HFFc6 (cell line): ENCODE results near the gene TMEM38A. TPM values are rescaled to one million over a fixed set of nuclear protein-coding genes. Genes with fewer than 3 reads are reported as not detected.

ENCODE experiments used
- DNase-seq: peaks from one replicate; pipeline ENCODE4 v3.0.0-alpha.2; 2018
- H3K27ac Mint-ChIP-seq: 2 replicates; pipeline ENCODE4 v1.8.0; 2020; ENCODE audit warnings: mild to moderate bottlenecking, mixed read lengths
- H3K27me3 Mint-ChIP-seq: 2 replicates; pipeline ENCODE4 v1.8.0; 2021; ENCODE audit warnings: mild to moderate bottlenecking, moderate library complexity, mixed read lengths; ENCODE audit not compliant: insufficient read depth
- H3K36me3 Mint-ChIP-seq: 2 replicates; pipeline ENCODE4 v1.8.0; 2021; ENCODE audit warnings: low read depth, mixed read lengths
- H3K4me1 Mint-ChIP-seq: 2 replicates; pipeline ENCODE4 v1.8.0; 2020; ENCODE audit warnings: low read depth, mixed read lengths
- H3K4me3 Mint-ChIP-seq: 2 replicates; pipeline ENCODE4 v1.8.0; 2020; ENCODE audit warnings: mild to moderate bottlenecking, moderate library complexity, mixed read lengths
- H3K9me3 Mint-ChIP-seq: 2 replicates; pipeline ENCODE4 v1.8.0; 2020; ENCODE audit warnings: mild to moderate bottlenecking, mixed read lengths
- total RNA-seq, 6 experiments: library from RNA; stranded (reverse); fragmentation: NEBNext Ultra II Directional; extraction: Animal tissue kit (Norgen Biotek cat#: 25700); gene quantifications; 2 replicates in 1 of 6; 3 replicates in 5 of 6; pipeline ENCODE4 v1.2.3, GENCODE V29; 2021
- TF ChIP-seq, protein P1 (sequence below): fragments of 200-600 bp; sonication (generic); IDR thresholded peaks from 2 replicates; pipeline ENCODE4 v1.5.0; 2021; ENCODE audit warnings: antibody characterized with exemption, mild to moderate bottlenecking

The TMEM38A gene
- total RNA-seq, 6 experiments from 2014 or later = 0.26 to 2.0 (median 1.0) TPM

- DNase-seq = no peak
- Mint-ChIP-seq H3K4me3 (peak overlapping the region; percentile 96), H3K9me3 (no peaks in the 10 kb centered on the region), H3K4me1 (peaks cover 29% of the 10 kb centered on the region), H3K36me3 (peaks cover 28% of the 10 kb centered on the region), H3K27me3 (peaks cover 5% of the 10 kb centered on the region), H3K27ac (peak overlapping the region; percentile 93)
- TF ChIP-seq, protein P1, sequence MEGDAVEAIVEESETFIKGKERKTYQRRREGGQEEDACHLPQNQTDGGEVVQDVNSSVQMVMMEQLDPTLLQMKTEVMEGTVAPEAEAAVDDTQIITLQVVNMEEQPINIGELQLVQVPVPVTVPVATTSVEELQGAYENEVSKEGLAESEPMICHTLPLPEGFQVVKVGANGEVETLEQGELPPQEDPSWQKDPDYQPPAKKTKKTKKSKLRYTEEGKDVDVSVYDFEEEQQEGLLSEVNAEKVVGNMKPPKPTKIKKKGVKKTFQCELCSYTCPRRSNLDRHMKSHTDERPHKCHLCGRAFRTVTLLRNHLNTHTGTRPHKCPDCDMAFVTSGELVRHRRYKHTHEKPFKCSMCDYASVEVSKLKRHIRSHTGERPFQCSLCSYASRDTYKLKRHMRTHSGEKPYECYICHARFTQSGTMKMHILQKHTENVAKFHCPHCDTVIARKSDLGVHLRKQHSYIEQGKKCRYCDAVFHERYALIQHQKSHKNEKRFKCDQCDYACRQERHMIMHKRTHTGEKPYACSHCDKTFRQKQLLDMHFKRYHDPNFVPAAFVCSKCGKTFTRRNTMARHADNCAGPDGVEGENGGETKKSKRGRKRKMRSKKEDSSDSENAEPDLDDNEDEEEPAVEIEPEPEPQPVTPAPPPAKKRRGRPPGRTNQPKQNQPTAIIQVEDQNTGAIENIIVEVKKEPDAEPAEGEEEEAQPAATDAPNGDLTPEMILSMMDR = no peak
Measured at GRCh38 chr19:16627193-16627927, 33.6 kb upstream of the TMEM38A start.

GRCh38 chr19:16627928-16628182, 33.1 kb upstream of the TMEM38A start:
- Mint-ChIP-seq H3K27ac (no peak overlapping the region), H3K36me3 (peaks cover 28% of the 10 kb centered on the region), H3K9me3 (no peaks in the 10 kb centered on the region), H3K4me1 (peaks cover 29% of the 10 kb centered on the region), H3K4me3 (no peak overlapping the region), H3K27me3 (peaks cover 5% of the 10 kb centered on the region)
- TF ChIP-seq, protein P1 = no peak
- no peak for DNase-seq

GRCh38 chr19:16628183-16628983, 32.6 kb upstream of the TMEM38A start, which contains the start of gene MED26:
Gene MED26, minus strand, starts transcription at chr19:16628204. Its CDS starts 261 bp downstream, at chr19:16627943.
- Mint-ChIP-seq H3K27me3 (peaks cover 5% of the 10 kb centered on the region), H3K27ac (peak within 1 kb of the TSS; percentile 94)

DNA sequence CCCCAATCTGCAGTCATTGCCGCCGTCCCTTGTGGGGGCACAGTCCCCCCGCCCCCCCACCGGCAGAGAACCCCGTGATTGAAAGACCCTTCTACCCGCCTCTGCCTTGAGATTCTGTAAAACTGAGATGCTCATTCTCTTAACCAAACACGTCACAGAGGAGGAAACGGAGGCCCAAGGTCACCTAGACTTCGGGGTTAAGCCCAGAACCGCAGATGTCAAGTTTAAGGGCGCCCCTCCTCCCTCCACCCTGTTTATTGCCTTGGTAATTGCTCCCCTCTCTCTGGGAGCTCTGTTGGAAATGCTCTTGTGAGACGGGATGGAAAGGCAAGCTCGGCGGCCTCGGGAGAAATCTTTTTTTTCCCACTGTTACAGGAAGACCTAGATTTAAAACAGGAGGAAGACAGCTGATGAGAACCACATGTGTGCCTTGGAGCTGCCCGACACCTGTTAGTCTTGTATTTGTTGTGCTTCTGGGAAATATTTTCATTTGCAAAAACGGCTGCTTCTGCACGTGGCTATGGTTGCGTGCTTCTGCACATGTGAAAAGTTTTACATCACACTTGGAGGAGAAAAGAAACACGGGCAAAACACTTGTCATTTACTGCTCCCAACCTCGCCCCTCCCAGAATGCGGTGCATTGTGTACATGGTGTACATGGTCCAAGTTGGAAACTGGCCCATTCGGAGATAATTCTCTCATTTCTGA, 31.8 kb upstream of the TMEM38A start:
- peaks cover 29% of the 10 kb centered on the region for H3K4me1 Mint-ChIP-seq
- peak; percentile 47 for DNase-seq
- no peaks in the 10 kb centered on the region for H3K9me3 Mint-ChIP-seq
- peaks cover 28% of the 10 kb centered on the region for H3K36me3 Mint-ChIP-seq
- H3K27me3 Mint-ChIP-seq = peaks cover 5% of the 10 kb centered on the region
- H3K4me3 Mint-ChIP-seq = peak overlapping the region; percentile 96
- TF ChIP-seq, protein P1 = no peak
- peak overlapping the region; percentile 94 for H3K27ac Mint-ChIP-seq

More at GRCh38 chr19:16628183-16628983, 32.6 kb upstream of the TMEM38A start, which contains the start of gene MED26:
- H3K4me3 Mint-ChIP-seq = peak within 1 kb of the TSS; percentile 96
- H3K9me3 Mint-ChIP-seq = no peaks in the 10 kb centered on the region
- TF ChIP-seq, protein P1 = peak; percentile 26; the same call in 1 of the 2 replicates
- DNase-seq = peak; percentile 90
- peaks cover 29% of the 10 kb centered on the region for H3K4me1 Mint-ChIP-seq
- peaks cover 28% of the 10 kb centered on the region for H3K36me3 Mint-ChIP-seq

- Mint-ChIP-seq H3K4me1 (peaks cover 15% of the 10 kb centered on the region), H3K36me3 (peaks cover 16% of the 10 kb centered on the region), H3K4me3 (no peak overlapping the region), H3K27ac (no peak overlapping the region; the same call in 1 of the 2 replicates), H3K27me3 (peaks cover 5% of the 10 kb centered on the region), H3K9me3 (no peaks in the 10 kb centered on the region)
- TF ChIP-seq, protein P1 = no peak
- no peak for DNase-seq
Measured at GRCh38 chr19:16631465-16631864, 29.5 kb upstream of the TMEM38A start.
